NCI-H1930 (cell line): Measurements from ENCODE around the gene DXO.
"Not testable (repeated sequence)": the region's sequence is repeated elsewhere in the genome, so short reads cannot be mapped to it uniquely, and the experiment has no call there.

Experiments
- DNase-seq, 2 experiments: peaks; one replicate each; lab custom pipeline; 2025; lab: John Stamatoyannopoulos, UW

The DXO gene

DNA sequence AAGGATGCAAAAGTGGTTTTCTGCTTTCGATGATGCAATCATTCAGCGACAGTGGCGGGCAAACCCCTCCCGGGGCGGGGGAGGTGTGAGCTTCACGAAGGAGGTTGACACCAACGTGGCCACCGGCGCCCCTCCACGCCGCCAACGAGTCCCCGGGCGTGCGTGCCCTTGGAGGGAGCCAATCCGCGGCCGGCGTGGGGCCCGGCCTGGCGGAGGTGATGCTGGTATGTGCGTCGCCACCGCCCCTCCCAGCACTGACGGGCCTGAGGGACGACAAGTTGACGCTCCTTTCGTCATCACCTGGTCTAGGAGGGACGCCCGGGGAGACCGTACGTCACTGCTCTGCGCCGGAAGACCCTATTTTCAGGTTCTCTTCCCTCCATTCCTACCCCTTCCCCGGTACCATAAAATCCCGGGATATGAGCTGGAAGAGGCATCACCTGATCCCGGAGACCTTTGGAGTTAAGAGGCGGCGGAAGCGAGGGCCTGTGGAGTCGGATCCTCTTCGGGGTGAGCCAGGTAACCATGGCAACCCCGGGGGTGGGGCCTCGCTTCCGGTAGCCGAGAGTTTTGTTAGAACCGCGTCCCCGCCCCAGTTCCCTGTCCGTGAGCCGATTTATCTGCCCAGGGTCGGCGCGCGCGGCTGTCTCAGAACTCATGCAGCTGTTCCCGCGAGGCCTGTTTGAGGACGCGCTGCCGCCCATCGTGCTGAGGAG, at the start of gene DXO:
DXO (minus strand) TSS at position 146 of the 716 bp plus-strand sequence. CDS start 463 bp downstream, outside the sequence.
- peak; percentile 96 to 97 for DNase-seq

DNA sequence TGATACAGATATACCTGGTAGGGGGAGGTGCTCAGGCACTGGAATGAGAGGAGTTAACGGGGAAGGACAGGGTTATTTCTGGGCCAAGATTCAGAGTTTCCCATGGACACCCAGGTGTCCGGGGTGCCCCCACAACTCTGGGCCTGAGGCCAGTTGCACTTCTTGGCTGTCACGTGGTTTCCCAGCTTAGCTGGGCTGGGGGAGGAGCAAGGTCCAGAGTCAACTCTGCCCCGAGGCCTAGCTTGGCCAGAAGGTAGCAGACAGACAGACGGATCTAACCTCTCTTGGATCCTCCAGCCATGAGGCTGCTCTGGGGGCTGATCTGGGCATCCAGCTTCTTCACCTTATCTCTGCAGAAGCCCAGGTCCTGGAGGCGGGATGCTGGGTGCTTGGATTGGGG, 42.6 kb upstream of the DXO start, which contains the start of gene C4B:
C4B (plus strand) TSS at position 249 of the 400 bp plus-strand sequence; CDS start at position 300, 51 bp downstream.
- not testable (repeated sequence) for DNase-seq

DNA sequence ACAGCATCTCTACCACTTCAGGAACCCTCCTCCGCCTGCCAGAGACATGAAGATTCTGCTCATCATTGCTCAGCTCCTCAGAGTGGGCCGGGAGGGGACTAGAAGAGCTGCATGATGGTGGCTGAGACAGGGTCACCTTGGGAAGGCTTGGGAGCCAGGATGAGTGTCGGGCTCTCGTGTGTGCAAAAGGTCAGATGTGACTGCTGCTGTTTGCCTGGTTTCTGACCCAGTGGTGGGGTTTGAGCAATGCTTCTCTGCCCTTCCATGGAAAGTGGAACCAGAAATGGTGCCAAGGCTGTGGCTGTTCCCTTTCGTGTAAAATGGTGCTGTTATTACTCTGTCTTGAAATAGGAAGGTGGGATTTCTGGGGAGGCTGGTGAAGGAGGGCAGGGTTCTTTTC, 41.8 kb upstream of the DXO start:
- not testable (repeated sequence) for DNase-seq

DNA sequence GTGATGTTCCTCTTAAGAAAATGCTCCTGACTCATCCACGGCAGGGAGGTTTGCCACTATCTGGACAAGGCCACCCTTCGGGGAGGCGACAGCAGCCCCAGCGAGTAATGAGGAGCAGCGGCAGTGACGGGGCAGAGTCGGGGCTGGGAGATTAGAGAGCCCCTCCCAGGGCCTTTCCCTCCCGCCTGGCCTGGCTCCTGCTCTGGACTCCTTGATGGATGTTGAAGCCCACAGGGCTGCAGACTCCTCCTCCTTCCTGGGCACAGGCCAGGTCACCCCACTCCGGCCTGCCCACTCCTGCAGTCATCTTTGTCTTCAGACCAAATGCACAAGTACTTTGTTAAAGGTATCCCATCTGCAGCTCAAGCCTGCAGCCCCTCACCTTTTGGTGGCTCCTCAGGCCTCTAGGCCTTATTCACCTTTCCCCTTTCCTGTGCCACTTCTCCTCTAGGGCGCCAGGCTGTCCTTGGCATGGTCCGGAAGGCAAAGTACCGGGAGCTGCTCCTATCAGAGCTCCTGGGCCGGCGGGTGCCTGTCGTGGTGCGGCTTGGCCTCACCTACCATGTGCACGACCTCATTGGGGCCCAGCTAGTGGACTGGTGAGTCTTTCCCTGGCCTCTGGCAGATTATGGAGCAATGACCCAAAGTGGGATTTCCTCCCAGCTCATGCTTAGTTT, 41.1 kb upstream of the DXO start:
- not testable (repeated sequence) for DNase-seq

DNA sequence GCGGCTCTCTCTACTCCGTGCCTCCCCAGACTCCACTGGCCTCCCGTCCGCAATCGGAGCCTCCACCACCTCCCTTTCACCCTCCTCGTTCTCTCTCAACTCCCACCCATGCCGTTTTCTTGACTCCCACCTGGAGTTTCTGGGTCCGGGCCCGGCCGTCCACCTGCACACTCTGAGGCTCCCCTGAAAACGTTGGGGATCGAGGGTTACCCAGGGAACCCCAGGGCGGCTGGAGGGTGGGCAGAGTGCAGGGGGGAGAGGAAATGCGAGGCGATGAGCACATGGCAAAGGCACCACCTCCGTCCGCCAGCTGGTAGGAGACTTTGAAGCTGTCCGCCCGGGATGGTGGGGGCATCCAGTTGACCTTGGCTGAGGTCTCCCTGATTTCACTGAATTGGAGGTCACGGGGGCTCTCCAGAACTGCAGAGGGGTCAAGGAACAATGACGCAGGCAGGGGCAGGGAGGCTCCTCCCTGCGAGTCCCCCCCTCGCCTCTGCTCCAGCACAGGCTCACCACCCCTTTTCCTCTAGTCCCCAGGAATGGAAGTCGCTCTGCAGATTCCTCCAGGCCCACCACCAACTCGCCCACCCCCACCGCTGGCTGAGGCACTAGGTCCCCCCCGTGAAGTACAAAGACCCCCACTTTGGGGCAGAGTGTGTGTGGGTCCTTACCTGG, 39.1 kb upstream of the DXO start:
- not testable (repeated sequence) for DNase-seq

DNA sequence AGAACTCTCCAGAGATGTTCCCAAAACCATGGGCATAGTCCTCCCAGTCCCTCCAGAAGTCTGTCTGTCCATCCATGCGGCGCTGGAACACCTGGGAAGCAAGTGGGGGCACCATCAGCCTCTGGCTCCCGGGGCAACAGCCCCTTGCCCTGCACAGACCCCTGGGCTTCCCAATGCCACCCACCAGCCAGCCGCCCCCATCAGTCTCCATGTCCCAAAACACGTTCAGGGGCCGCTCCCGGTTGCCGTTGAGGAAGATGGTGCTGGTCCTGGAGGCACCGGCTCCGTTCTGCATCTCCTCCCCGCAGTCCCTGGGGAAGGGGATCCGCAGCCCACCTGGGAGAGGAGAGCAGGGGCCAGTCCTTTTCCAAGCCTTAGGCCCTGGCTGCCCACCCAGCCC, 37.6 kb upstream of the DXO start:
- DNase-seq: not testable (repeated sequence)

DNA sequence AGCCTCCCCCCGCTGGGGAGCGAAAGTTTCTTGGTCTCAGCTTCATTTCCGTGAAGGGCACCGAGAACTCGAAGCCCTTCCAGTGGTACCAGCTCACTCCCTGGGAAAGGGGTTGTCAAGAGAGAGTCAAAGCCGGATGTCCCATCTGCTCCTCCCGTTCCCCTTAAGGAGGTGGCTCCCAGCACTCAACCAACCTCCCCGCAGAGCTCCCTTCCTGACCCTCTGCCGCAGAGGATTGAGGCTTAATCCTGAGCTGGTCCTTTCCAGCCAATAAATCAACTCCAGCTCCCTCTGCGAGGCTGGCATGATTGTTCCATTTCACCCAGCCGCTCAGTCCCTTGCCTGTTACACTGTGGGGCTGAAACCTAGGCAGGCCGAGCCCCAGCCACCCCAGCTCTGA, 36.7 kb upstream of the DXO start:
- DNase-seq: not testable (repeated sequence)

DNA sequence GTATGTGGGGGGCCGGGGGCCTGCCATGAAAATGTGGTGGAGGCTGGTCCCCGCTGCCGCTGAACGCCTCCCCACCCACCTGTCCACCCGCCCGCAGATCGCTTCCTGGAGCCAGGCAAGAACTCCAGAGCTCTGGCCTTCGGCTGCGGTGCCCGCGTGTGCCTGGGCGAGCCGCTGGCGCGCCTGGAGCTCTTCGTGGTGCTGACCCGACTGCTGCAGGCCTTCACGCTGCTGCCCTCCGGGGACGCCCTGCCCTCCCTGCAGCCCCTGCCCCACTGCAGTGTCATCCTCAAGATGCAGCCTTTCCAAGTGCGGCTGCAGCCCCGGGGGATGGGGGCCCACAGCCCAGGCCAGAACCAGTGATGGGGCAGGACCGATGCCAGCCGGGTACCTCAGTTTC, 36.1 kb upstream of the DXO start:
- DNase-seq: not testable (repeated sequence)

DNA sequence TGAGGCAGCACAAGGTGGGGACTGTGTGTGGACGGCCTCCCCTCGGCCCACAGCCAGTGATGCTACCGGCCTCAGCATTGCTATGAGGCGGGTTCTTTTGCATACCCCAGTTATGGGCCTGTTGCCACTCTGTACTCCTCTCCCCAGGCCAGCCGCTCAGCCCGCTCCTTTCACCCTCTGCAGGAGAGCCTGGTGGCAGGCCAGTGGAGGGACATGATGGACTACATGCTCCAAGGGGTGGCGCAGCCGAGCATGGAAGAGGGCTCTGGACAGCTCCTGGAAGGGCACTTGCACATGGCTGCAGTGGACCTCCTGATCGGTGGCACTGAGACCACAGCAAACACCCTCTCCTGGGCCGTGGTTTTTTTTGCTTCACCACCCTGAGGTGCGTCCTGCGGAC, 35.1 kb upstream of the DXO start:
- DNase-seq: not testable (repeated sequence)

DNA sequence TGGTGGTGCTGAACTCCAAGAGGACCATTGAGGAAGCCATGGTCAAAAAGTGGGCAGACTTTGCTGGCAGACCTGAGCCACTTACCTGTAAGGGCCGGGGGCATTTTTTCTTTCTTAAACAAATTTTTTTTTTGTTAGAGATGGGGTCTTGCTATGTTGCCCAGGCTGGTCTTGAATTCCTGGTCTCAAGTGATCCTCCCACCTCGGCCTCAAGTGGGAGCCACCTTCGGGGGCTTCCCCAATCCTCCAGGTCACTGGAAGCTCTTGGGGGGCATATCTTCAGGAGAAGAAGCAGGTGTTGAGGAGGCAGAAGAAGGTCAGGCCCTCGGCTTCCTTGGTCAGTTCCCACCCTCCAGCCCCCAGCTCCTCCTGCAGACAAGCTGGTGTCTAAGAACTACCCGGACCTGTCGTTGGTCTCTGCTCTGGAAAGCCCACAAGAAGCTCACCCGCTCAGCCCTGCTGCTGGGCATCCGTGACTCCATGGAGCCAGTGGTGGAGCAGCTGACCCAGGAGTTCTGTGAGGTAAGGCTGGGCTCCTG, 34.1 kb upstream of the DXO start:
- DNase-seq: not testable (repeated sequence)

DNA sequence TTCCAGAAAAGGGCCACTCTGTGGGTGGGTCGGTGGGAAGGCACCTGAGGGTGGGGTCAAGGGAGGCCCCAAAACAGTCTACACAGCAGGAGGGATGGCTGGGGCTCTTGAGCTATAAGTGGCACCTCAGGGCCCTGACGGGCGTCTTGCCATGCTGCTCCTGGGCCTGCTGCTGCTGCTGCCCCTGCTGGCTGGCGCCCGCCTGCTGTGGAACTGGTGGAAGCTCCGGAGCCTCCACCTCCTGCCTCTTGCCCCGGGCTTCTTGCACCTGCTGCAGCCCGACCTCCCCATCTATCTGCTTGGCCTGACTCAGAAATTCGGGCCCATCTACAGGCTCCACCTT, 33.6 kb upstream of the DXO start:
- not testable (repeated sequence) for DNase-seq

DNA sequence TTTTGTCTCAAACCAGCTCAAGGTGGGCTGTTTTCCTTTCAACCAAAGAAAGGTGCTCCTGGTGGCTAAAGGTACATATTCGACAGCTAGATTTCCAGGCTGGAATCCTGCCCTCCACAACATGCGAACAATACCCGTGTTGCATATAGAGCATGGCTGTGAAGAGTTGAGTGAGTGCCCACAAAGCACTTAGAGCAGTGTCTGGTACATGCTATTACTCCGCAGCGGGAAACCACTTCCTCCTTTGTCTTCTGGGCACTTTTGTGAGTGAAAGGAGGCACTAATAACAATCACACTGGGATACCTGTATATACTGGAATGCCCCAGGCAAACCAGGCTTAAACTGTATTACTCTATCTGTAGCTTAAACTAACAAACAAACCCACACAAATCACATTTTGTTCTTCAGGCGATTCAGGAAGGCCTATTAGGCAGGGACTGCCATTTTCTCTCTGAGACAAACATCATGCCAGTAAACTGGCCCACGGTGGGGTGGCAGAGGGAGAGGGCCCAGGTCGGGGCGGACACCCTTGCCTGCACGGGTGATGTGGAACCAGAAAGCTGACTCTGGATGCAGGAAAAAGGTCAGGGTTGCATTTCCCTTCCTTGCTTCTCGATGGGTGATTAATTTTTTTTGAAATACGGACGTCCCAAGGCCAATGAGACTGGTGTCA, 33.1 kb upstream of the DXO start:
- not testable (repeated sequence) for DNase-seq

DNA sequence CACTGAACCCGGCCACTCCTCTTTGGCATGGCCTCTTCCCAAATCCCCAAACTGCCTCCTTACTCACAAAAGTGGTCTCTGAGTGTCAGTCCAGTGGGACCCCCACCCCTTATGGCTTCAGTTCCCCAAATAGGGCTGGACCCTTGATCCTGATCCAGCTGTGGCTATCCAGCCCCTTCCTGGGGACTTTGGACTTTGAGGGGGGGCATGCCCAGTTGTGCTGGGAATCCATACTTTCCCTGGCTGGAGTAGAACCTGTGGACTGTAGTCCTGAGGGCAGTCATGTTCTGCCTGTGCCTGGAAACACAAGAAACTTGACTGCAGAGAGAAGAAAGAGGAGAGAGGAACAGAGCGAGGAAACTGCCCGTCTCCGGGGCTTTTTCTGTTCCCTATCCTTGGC, 32.5 kb upstream of the DXO start:
- not testable (repeated sequence) for DNase-seq

DNA sequence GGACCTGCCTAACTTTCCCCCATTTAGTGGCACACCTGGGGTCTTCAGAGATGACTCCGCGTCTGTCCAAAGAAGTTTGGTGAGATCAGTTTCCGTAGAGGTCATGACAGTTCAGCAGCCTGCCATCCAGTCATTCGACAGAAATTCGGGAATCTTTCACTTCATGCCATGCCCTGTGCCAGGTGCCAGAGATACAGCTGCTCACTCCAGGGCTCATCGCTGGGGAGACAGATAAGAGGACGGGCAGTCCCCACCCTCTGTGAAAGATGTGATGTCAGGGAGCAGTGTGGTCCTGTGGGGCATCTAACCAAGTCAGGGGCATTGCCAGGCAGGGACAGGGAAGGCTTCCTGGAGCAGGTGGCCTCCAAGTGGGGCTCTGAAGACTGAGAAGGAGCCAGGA, 31.4 kb upstream of the DXO start:
- not testable (repeated sequence) for DNase-seq

DNA sequence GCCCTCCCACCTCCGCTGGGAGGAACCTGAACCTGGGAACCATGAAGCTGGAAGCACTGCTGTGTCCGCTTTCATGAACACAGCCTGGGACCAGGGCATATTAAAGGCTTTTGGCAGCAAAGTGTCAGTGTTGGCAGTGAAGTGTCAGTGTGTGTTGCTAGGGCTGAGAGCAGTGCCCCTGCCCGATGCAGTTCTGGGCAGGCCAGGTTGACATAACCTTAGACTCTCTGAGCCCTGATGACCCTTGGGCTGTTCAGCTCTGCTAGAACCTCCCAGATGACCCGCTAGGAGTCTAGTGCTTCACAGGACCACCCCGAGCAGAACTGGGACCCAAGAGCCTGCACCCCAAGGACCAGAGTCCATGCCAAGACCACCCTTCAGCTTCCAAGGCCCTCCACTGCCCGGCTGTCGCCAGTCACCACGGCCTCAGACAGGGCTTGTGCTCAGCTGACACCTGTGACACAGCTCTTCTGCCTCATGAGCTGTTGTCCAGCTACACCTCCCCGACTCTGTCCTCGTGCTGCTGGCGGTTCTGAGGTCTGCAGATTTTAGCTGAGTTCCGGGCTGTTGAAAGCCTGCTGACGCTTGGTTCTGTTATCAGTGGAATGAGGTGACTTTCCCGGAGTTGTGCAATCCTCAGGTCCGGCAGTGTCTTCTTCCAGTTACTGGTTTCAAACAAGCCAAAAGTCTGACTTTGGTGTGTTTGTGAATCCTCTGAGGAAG, 30.8 kb upstream of the DXO start:
- DNase-seq: not testable (repeated sequence)

DNA sequence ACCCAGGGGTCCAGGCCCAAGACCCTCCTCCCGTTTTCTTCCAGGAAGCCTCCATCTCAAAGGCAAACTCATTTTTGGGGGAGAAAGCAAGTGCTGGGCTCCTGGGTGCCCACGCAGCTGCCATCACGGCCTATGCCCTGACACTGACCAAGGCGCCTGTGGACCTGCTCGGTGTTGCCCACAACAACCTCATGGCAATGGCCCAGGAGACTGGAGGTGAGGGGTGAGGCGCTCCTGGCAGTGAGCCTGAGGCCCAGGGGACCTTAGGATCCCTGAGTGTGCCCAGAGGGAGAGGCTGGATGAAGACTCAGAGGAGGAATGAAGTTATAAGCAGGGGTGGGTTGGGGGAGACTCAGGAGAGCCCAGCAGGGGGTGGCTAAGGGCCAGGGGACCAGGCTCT, 24.4 kb upstream of the DXO start:
- DNase-seq: not testable (repeated sequence)

DNA sequence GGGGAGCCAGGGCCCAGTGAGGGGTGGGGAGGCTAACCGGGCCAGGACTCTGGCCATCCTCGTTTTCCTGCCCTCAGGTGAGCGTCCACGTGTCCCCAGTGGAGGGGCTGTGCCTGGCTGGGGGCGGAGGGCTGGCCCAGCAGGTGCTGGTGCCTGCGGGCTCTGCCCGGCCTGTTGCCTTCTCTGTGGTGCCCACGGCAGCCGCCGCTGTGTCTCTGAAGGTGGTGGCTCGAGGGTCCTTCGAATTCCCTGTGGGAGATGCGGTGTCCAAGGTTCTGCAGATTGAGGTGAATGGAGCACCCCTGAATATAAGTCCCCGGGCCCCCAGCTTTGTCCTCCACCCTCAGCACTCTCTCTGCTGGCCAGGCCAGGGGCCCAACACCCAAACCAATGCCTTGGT, 22.5 kb upstream of the DXO start:
- not testable (repeated sequence) for DNase-seq

DNA sequence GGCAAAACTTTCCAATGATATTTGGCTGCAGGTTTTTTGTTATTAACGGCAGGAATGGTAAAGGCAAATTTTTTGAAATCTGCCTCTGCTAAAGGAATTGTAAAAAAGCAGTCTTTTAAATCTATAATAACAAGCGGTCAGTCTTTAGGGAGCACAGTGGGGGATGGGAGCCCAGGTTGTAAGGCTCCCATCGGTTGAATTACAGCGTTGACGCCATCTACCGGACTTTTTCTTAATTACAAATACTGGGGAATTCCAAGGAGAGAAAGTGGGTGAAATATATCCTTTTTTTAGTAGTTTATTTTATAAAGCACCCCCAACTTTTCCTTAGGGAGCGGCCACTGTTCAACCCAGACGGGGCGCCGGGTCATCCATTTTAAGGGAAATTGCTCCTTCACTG, 17.4 kb upstream of the DXO start:
- DNase-seq: not testable (repeated sequence)

DNA sequence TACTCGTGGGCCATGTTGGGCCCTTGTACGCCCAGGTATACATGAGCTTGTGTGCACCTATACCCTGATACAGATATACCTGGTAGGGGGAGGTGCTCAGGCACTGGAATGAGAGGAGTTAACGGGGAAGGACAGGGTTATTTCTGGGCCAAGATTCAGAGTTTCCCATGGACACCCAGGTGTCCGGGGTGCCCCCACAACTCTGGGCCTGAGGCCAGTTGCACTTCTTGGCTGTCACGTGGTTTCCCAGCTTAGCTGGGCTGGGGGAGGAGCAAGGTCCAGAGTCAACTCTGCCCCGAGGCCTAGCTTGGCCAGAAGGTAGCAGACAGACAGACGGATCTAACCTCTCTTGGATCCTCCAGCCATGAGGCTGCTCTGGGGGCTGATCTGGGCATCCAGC, 9.8 kb upstream of the DXO start, which contains the start of gene C4A:
C4A (plus strand) TSS at position 314 of the 400 bp plus-strand sequence; CDS start at position 365, 51 bp downstream.
- DNase-seq: not testable (repeated sequence)

DNA sequence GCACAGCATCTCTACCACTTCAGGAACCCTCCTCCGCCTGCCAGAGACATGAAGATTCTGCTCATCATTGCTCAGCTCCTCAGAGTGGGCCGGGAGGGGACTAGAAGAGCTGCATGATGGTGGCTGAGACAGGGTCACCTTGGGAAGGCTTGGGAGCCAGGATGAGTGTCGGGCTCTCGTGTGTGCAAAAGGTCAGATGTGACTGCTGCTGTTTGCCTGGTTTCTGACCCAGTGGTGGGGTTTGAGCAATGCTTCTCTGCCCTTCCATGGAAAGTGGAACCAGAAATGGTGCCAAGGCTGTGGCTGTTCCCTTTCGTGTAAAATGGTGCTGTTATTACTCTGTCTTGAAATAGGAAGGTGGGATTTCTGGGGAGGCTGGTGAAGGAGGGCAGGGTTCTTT, 9.1 kb upstream of the DXO start:
- DNase-seq: not testable (repeated sequence)
